Osteoblast (primary cell): ENCODE measurements around the gene TAF7. TPM values are rescaled to one million over a fixed set of nuclear protein-coding genes. Genes with fewer than 3 reads are reported as not detected.

Experiments
- DNase-seq: peaks from one replicate; pipeline ENCODE4 v3.0.0; 2011; ENCODE audit warnings: low spot score, mixed read lengths; ENCODE audit not compliant: insufficient read length; ENCODE audit errors: missing footprints
- H2AFZ ChIP-seq: 2 replicates; pipeline ENCODE4 v1.6.0; 2011; ENCODE audit warnings: mild to moderate bottlenecking, low read length
- H3K27ac ChIP-seq: 2 replicates; pipeline ENCODE4 v1.5.1; 2011; ENCODE audit warnings: mild to moderate bottlenecking, low read depth, low read length, moderate library complexity
- H3K27me3 ChIP-seq: 2 replicates; pipeline ENCODE4 v1.6.0; 2012; ENCODE audit warnings: mild to moderate bottlenecking, control low read depth, inconsistent platforms, low read length, moderate library complexity; ENCODE audit not compliant: insufficient read depth
- H3K36me3 ChIP-seq: 2 replicates; pipeline ENCODE4 v1.5.1; 2011; ENCODE audit warnings: mild to moderate bottlenecking, low read length, control low read depth, moderate library complexity; ENCODE audit not compliant: insufficient read depth
- H3K4me1 ChIP-seq: 2 replicates; pipeline ENCODE4 v1.5.1; 2011; ENCODE audit warnings: mild to moderate bottlenecking, low read length, control low read depth, moderate library complexity; ENCODE audit not compliant: insufficient read depth
- H3K4me2 ChIP-seq: 2 replicates; pipeline ENCODE4 v1.6.0; 2011; ENCODE audit warnings: mild to moderate bottlenecking, low read length; ENCODE audit not compliant: insufficient read depth
- H3K4me3 ChIP-seq: fragments of 200-600 bp; sonication (generic); 3 replicates; pipeline ENCODE4 v1.5.1; 2012; ENCODE audit warnings: mild to moderate bottlenecking, low read length, inconsistent platforms; ENCODE audit not compliant: insufficient read depth
- H3K79me2 ChIP-seq: 2 replicates; pipeline ENCODE4 v1.6.0; 2012; ENCODE audit warnings: mild to moderate bottlenecking, low read length, control low read depth, inconsistent platforms; ENCODE audit not compliant: insufficient read depth
- H3K9me3 ChIP-seq: 2 replicates; pipeline ENCODE4 v1.5.1; 2011; ENCODE audit warnings: low read depth, low read length, control low read depth
- H4K20me1 ChIP-seq: 2 replicates; pipeline ENCODE4 v1.6.0; 2012; ENCODE audit warnings: mild to moderate bottlenecking, low read length, control low read depth; ENCODE audit not compliant: insufficient read depth
- total RNA-seq: library from RNA; depleted of rRNA; stranded (reverse); fragments of >200 nt; gene quantifications from 2 replicates; pipeline ENCODE4 v1.2.3, GENCODE V29; 2012
- TF ChIP-seq, protein P1 (sequence below): IDR thresholded peaks from 2 replicates; pipeline ENCODE4 v1.5.1; 2011; ENCODE audit warnings: mild to moderate bottlenecking, low read depth, low read length, moderate library complexity; ENCODE audit errors: extremely low read depth

Gene TAF7
- total RNA-seq, 1 donor: 48.1 TPM

GRCh38 chr5:141362719-141363118 is 42.1 kb upstream of the TAF7 start:
- DNase-seq: no peak
- H3K4me2 ChIP-seq: no peak overlapping the region
- no peaks in the 10 kb centered on the region for H3K4me1 ChIP-seq
- peaks cover 59% of the 10 kb centered on the region for H3K27me3 ChIP-seq
- H3K9me3 ChIP-seq: peaks cover 33% of the 10 kb centered on the region
- TF ChIP-seq, protein P1, sequence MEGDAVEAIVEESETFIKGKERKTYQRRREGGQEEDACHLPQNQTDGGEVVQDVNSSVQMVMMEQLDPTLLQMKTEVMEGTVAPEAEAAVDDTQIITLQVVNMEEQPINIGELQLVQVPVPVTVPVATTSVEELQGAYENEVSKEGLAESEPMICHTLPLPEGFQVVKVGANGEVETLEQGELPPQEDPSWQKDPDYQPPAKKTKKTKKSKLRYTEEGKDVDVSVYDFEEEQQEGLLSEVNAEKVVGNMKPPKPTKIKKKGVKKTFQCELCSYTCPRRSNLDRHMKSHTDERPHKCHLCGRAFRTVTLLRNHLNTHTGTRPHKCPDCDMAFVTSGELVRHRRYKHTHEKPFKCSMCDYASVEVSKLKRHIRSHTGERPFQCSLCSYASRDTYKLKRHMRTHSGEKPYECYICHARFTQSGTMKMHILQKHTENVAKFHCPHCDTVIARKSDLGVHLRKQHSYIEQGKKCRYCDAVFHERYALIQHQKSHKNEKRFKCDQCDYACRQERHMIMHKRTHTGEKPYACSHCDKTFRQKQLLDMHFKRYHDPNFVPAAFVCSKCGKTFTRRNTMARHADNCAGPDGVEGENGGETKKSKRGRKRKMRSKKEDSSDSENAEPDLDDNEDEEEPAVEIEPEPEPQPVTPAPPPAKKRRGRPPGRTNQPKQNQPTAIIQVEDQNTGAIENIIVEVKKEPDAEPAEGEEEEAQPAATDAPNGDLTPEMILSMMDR: no peak
- no peak overlapping the region for H2AFZ ChIP-seq
- no peak overlapping the region for H3K27ac ChIP-seq
- no peak overlapping the region for H3K4me3 ChIP-seq
- no peaks in the 10 kb centered on the region for H3K36me3 ChIP-seq
- no peaks in the 10 kb centered on the region for H3K79me2 ChIP-seq
- no peaks in the 10 kb centered on the region for H4K20me1 ChIP-seq

DNA sequence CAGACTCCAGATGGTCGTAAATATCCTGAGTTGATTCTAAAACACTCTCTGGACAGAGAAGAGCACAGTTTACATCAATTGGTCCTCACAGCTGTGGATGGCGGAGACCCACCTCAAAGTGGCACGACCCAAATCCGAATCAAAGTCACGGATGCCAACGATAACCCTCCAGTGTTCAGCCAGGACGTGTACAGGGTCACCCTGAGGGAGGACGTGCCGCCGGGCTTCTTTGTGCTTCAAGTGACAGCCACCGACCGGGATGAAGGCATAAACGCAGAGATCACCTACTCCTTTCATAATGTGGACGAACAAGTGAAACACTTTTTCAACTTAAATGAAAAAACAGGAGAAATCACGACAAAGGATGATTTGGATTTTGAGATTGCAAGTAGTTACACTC is 40.1 kb upstream of the TAF7 start:
- Histone ChIP-seq H3K36me3 (no peaks in the 10 kb centered on the region), H3K79me2 (no peaks in the 10 kb centered on the region), H4K20me1 (no peaks in the 10 kb centered on the region), H3K27me3 (peaks cover 50% of the 10 kb centered on the region), H3K4me2 (no peak overlapping the region), H2AFZ (no peak overlapping the region), H3K4me1 (peaks cover 1% of the 10 kb centered on the region), H3K9me3 (peaks cover 33% of the 10 kb centered on the region), H3K27ac (no peak overlapping the region), H3K4me3 (peak overlapping the region; percentile 11)
- TF ChIP-seq, protein P1: no peak
- peak; percentile 58 for DNase-seq

DNA sequence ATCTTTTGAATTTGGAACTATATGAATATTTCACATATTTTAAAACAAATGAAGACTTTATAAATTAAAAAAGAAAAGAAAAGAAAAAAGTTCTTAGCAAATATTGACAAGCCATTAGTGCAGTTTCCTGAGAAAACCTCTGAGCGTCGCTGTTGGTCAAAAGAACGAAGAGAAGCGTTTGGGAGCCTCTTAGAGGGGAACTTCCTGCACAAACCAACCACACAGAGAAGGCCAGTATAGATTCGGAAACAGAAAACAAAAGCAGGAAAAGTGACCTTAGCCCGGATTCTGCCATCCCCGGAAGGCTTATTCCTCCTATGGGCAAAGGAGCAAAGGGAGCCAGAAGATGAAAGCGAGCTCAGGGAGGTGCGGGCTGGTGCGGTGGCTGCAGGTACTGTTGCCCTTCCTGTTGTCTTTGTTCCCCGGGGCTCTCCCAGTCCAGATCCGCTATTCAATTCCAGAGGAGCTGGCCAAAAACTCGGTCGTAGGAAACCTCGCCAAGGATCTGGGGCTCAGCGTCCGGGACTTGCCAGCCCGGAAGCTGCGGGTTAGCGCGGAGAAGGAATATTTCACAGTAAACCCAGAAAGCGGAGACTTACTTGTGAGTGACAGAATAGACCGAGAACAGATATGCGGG is 39.3 kb upstream of the TAF7 start, which contains the start of gene PCDHGB2:
Gene PCDHGB2, plus strand, starts transcription at position 205 of the 637 bp plus-strand sequence. Its CDS starts 142 bp downstream, at position 347.
- H3K4me3 ChIP-seq: peak within 1 kb of the TSS; percentile 68
- DNase-seq: peak; percentile 60
- no peak within 1 kb of the TSS for H3K27ac ChIP-seq
- H3K4me1 ChIP-seq: peaks cover 2% of the 10 kb centered on the region
- H3K79me2 ChIP-seq: no peaks in the 10 kb centered on the region
- no peaks in the 10 kb centered on the region for H4K20me1 ChIP-seq
- peak within 1 kb of the TSS; percentile 73 for H2AFZ ChIP-seq
- peaks cover 43% of the 10 kb centered on the region for H3K27me3 ChIP-seq
- H3K4me2 ChIP-seq: peak within 1 kb of the TSS; percentile 75
- TF ChIP-seq, protein P1: peak; percentile 51
- H3K36me3 ChIP-seq: no peaks in the 10 kb centered on the region
- peaks cover 29% of the 10 kb centered on the region for H3K9me3 ChIP-seq

DNA sequence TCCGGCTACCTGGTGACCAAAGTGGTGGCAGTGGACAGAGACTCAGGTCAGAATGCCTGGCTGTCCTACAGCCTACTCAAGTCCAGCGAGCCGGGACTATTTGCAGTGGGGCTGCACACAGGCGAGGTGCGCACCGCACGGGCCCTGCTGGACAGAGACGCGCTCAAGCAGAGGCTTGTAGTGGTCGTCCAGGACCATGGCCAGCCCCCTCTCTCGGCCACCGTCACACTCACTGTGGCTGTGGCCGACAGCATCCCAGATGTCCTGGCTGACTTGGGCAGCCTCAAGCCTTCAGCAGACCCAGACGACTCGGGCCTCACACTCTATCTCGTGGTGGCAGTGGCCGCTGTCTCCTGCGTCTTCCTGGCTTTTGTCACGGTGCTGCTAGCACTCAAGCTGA is 36.4 kb upstream of the TAF7 start:
- Histone ChIP-seq H3K36me3 (no peaks in the 10 kb centered on the region), H2AFZ (no peak overlapping the region), H3K4me2 (no peak overlapping the region), H3K79me2 (no peaks in the 10 kb centered on the region), H4K20me1 (no peaks in the 10 kb centered on the region), H3K4me1 (peaks cover 2% of the 10 kb centered on the region), H3K27ac (no peak overlapping the region), H3K4me3 (no peak overlapping the region), H3K27me3 (peaks cover 30% of the 10 kb centered on the region), H3K9me3 (peaks cover 18% of the 10 kb centered on the region)
- peak; percentile 61 for DNase-seq
- TF ChIP-seq, protein P1: no peak
